Osteoblast (primary cell): ENCODE results near the gene CDH24. TPM values are rescaled to one million over a fixed set of nuclear protein-coding genes. Genes with fewer than 3 reads are reported as not detected.

Experiments used
- DNase-seq: peaks from one replicate; pipeline ENCODE4 v3.0.0; 2011; ENCODE audit warnings: low spot score, mixed read lengths; ENCODE audit not compliant: insufficient read length; ENCODE audit errors: missing footprints
- H2AFZ ChIP-seq: 2 replicates; pipeline ENCODE4 v1.6.0; 2011; ENCODE audit warnings: mild to moderate bottlenecking, low read length
- H3K27ac ChIP-seq: 2 replicates; pipeline ENCODE4 v1.5.1; 2011; ENCODE audit warnings: mild to moderate bottlenecking, low read depth, low read length, moderate library complexity
- H3K27me3 ChIP-seq: 2 replicates; pipeline ENCODE4 v1.6.0; 2012; ENCODE audit warnings: mild to moderate bottlenecking, control low read depth, inconsistent platforms, low read length, moderate library complexity; ENCODE audit not compliant: insufficient read depth
- H3K36me3 ChIP-seq: 2 replicates; pipeline ENCODE4 v1.5.1; 2011; ENCODE audit warnings: mild to moderate bottlenecking, low read length, control low read depth, moderate library complexity; ENCODE audit not compliant: insufficient read depth
- H3K4me1 ChIP-seq: 2 replicates; pipeline ENCODE4 v1.5.1; 2011; ENCODE audit warnings: mild to moderate bottlenecking, low read length, control low read depth, moderate library complexity; ENCODE audit not compliant: insufficient read depth
- H3K4me2 ChIP-seq: 2 replicates; pipeline ENCODE4 v1.6.0; 2011; ENCODE audit warnings: mild to moderate bottlenecking, low read length; ENCODE audit not compliant: insufficient read depth
- H3K4me3 ChIP-seq: fragments of 200-600 bp; sonication (generic); 3 replicates; pipeline ENCODE4 v1.5.1; 2012; ENCODE audit warnings: mild to moderate bottlenecking, low read length, inconsistent platforms; ENCODE audit not compliant: insufficient read depth
- H3K79me2 ChIP-seq: 2 replicates; pipeline ENCODE4 v1.6.0; 2012; ENCODE audit warnings: mild to moderate bottlenecking, low read length, control low read depth, inconsistent platforms; ENCODE audit not compliant: insufficient read depth
- H3K9me3 ChIP-seq: 2 replicates; pipeline ENCODE4 v1.5.1; 2011; ENCODE audit warnings: low read depth, low read length, control low read depth
- H4K20me1 ChIP-seq: 2 replicates; pipeline ENCODE4 v1.6.0; 2012; ENCODE audit warnings: mild to moderate bottlenecking, low read length, control low read depth; ENCODE audit not compliant: insufficient read depth
- CTCF ChIP-seq: IDR thresholded peaks from 2 replicates; pipeline ENCODE4 v1.5.1; 2011; ENCODE audit warnings: mild to moderate bottlenecking, low read depth, low read length, moderate library complexity; ENCODE audit errors: extremely low read depth
- total RNA-seq: library from RNA; depleted of rRNA; stranded (reverse); fragments of >200 nt; gene quantifications from 2 replicates; pipeline ENCODE4 v1.2.3, GENCODE V29; 2012

The CDH24 gene
- total RNA-seq, 1 donor = 3.3 TPM

GRCh38 chr14:22998329-22999012 lies 58.8 kb downstream of the CDH24 start:
- Histone ChIP-seq H3K79me2 (no peaks in the 10 kb centered on the region), H2AFZ (no peak overlapping the region), H4K20me1 (no peaks in the 10 kb centered on the region), H3K4me3 (no peak overlapping the region), H3K27ac (no peak overlapping the region), H3K4me1 (peaks cover 6% of the 10 kb centered on the region), H3K9me3 (no peaks in the 10 kb centered on the region), H3K4me2 (no peak overlapping the region), H3K27me3 (no peaks in the 10 kb centered on the region), H3K36me3 (no peaks in the 10 kb centered on the region)
- DNase-seq = no peak
- no peak for TF ChIP-seq CTCF

GRCh38 chr14:22997676-22998323 lies 59.5 kb downstream of the CDH24 start:
- Histone ChIP-seq H3K27me3 (no peaks in the 10 kb centered on the region), H3K79me2 (no peaks in the 10 kb centered on the region), H3K9me3 (no peaks in the 10 kb centered on the region), H3K36me3 (no peaks in the 10 kb centered on the region), H3K4me3 (no peak overlapping the region), H2AFZ (no peak overlapping the region), H3K27ac (no peak overlapping the region), H3K4me1 (peaks cover 6% of the 10 kb centered on the region), H3K4me2 (no peak overlapping the region), H4K20me1 (no peaks in the 10 kb centered on the region)
- no peak for DNase-seq
- TF ChIP-seq CTCF = no peak

Other genes with a start within 250 kb of the CDH24 start
- 4.3 and 4.7 TPM in 2 replicates for gene SLC7A7, start 242.1 kb downstream of the CDH24 start, total RNA-seq
- 20.3 and 31.5 TPM in 2 replicates for gene MRPL52, start 227.6 kb downstream of the CDH24 start, total RNA-seq
- 580 and 649 TPM in 2 replicates for gene MMP14, start 220.9 kb downstream of the CDH24 start, total RNA-seq
- gene LRP10, start 185.8 kb downstream of the CDH24 start, total RNA-seq = 147 and 164 TPM in 2 replicates
- gene REM2, start 174.3 kb downstream of the CDH24 start, total RNA-seq = 0.29 and 0.36 TPM in 2 replicates
- gene RBM23, start 138.4 kb downstream of the CDH24 start, total RNA-seq = 79.0 and 98.1 TPM in 2 replicates
- gene PRMT5, start 128.1 kb downstream of the CDH24 start, total RNA-seq = 49.2 and 56.3 TPM in 2 replicates
- gene HAUS4, start 100.4 kb downstream of the CDH24 start, total RNA-seq = 43.4 and 46.9 TPM in 2 replicates
- gene AJUBA, start 75.0 kb downstream of the CDH24 start, total RNA-seq = 63.9 and 74.9 TPM in 2 replicates
- 12.4 and 15.9 TPM in 2 replicates for gene C14orf93, start 47.4 kb downstream of the CDH24 start, total RNA-seq
- gene PSMB5, start 22.6 kb downstream of the CDH24 start, total RNA-seq = 162 and 164 TPM in 2 replicates
- gene PSMB11, start 15.3 kb downstream of the CDH24 start, total RNA-seq = not detected in 2 replicates
- 90.5 and 103 TPM in 2 replicates for gene ACIN1, start 37.6 kb upstream of the CDH24 start, total RNA-seq
- gene C14orf119, start 38.0 kb upstream of the CDH24 start, total RNA-seq = 41.5 and 43.1 TPM in 2 replicates
- under 0.01 TPM in 1 of 2 replicates, not detected in the other for gene CIROP, start 47.5 kb upstream of the CDH24 start, total RNA-seq
- gene CEBPE, start 61.7 kb upstream of the CDH24 start, total RNA-seq = not detected in 2 replicates
- gene SLC7A8, start 126.1 kb upstream of the CDH24 start, total RNA-seq = 4.3 and 10.9 TPM in 2 replicates
- not detected in 2 replicates for gene RNF212B, start 180.4 kb upstream of the CDH24 start, total RNA-seq
- gene HOMEZ, start 228.6 kb upstream of the CDH24 start, total RNA-seq = 5.4 and 8.0 TPM in 2 replicates
- gene PPP1R3E, start 245.3 kb upstream of the CDH24 start, total RNA-seq = 7.6 and 9.1 TPM in 2 replicates
- 19.5 and 21.2 TPM in 2 replicates for gene BCL2L2, start 249.3 kb upstream of the CDH24 start, total RNA-seq